Measurements from ENCODE around the gene LHCGR. TPM values are rescaled to one million over a fixed set of nuclear protein-coding genes. Genes with fewer than 3 reads are reported as not detected.

LHCGR gene
- total RNA-seq, 1 experiment from 2014 or later: not detected

GRCh38 chr2:48787580-48787979 is 32.1 kb upstream of the LHCGR start:
- H3K9me3 Mint-ChIP-seq (ENCODE audit: unreplicated experiment): no peaks in the 10 kb centered on the region
- no peak for TF ChIP-seq CTCF (IDR thresholded peaks at IDR 0.05; ENCODE audit: insufficient read depth in 1 of 2, low read depth in 1 of 2, low read length in 1 of 2, severe bottlenecking in 1 of 2, unreplicated experiment in 1 of 2)
- no peak overlapping the region for H3K4me3 Mint-ChIP-seq (ENCODE audit: unreplicated experiment)
- CTCF ChIA-PET: no interaction called here
- intact Hi-C loops (cut with micrococcal nuclease; ENCODE audit: unreplicated experiment): no loop called here
- Histone ChIP-seq H3K4me3 (ENCODE audit: low read depth, low read length) (no peak overlapping the region), H3K9me3 (0 out of 2 replicates have a peak, but pooled peaks cover 2% of the 10 kb centered on the region), H3K36me3 (ENCODE audit: control insufficient read depth, insufficient read depth, low read length) (no peaks in the 10 kb centered on the region), H3K27me3 (replicated peaks; ENCODE audit: control insufficient read depth, insufficient read depth, low read length) (no peaks in the 10 kb centered on the region), H3K4me1 (no peaks in the 10 kb centered on the region)
- no peaks in the 10 kb centered on the region for H3K4me1 Mint-ChIP-seq (ENCODE audit: low read depth, unreplicated experiment)
- no peak for DNase-seq
- POLR2A ChIA-PET: no interaction called here
- H3K27me3 Mint-ChIP-seq (ENCODE audit: insufficient read depth, unreplicated experiment): peaks cover 3% of the 10 kb centered on the region
- BruUV-seq (replicated peaks): no TSS peak
- H3K36me3 Mint-ChIP-seq (ENCODE audit: insufficient read depth, unreplicated experiment): no peaks in the 10 kb centered on the region
- H3K27ac Mint-ChIP-seq (ENCODE audit: unreplicated experiment): no peak overlapping the region

GRCh38 chr2:48781366-48781765 is 25.8 kb upstream of the LHCGR start:
- Histone ChIP-seq H3K4me3 (ENCODE audit: low read depth, low read length) (no peak overlapping the region), H3K4me1 (no peaks in the 10 kb centered on the region), H3K27me3 (replicated peaks; ENCODE audit: control insufficient read depth, insufficient read depth, low read length) (no peaks in the 10 kb centered on the region), H3K9me3 (0 out of 2 replicates have a peak, but pooled peaks cover 2% of the 10 kb centered on the region), H3K36me3 (ENCODE audit: control insufficient read depth, insufficient read depth, low read length) (no peaks in the 10 kb centered on the region)
- no peak for DNase-seq
- H3K4me1 Mint-ChIP-seq (ENCODE audit: low read depth, unreplicated experiment): no peaks in the 10 kb centered on the region
- BruUV-seq (replicated peaks): no TSS peak
- no peak overlapping the region for H3K4me3 Mint-ChIP-seq (ENCODE audit: unreplicated experiment)
- intact Hi-C loops (cut with micrococcal nuclease; ENCODE audit: unreplicated experiment): no loop called here
- TF ChIP-seq CTCF (IDR thresholded peaks at IDR 0.05; ENCODE audit: insufficient read depth in 1 of 2, low read depth in 1 of 2, low read length in 1 of 2, severe bottlenecking in 1 of 2, unreplicated experiment in 1 of 2): no peak
- H3K9me3 Mint-ChIP-seq (ENCODE audit: unreplicated experiment): no peaks in the 10 kb centered on the region
- H3K27me3 Mint-ChIP-seq (ENCODE audit: insufficient read depth, unreplicated experiment): peaks cover 3% of the 10 kb centered on the region
- CTCF ChIA-PET: no interaction called here
- POLR2A ChIA-PET: no interaction called here
- H3K27ac Mint-ChIP-seq (ENCODE audit: unreplicated experiment): no peak overlapping the region
- H3K36me3 Mint-ChIP-seq (ENCODE audit: insufficient read depth, unreplicated experiment): no peaks in the 10 kb centered on the region

- intact Hi-C loops (cut with micrococcal nuclease; ENCODE audit: unreplicated experiment): no loop called here
These were observed 23.6 kb upstream of the LHCGR start for GRCh38 chr2:48779019-48779716.

More at GRCh38 chr2:48779019-48779716, 23.6 kb upstream of the LHCGR start:
- H3K27me3 ChIP-seq (replicated peaks; ENCODE audit: control insufficient read depth, insufficient read depth, low read length): no peaks in the 10 kb centered on the region
- Mint-ChIP-seq H3K27ac (ENCODE audit: unreplicated experiment) (no peak overlapping the region), H3K27me3 (ENCODE audit: insufficient read depth, unreplicated experiment) (peaks cover 8% of the 10 kb centered on the region), H3K9me3 (ENCODE audit: unreplicated experiment) (no peaks in the 10 kb centered on the region), H3K4me1 (ENCODE audit: low read depth, unreplicated experiment) (no peaks in the 10 kb centered on the region), H3K36me3 (ENCODE audit: insufficient read depth, unreplicated experiment) (no peaks in the 10 kb centered on the region), H3K4me3 (ENCODE audit: unreplicated experiment) (no peak overlapping the region)
- POLR2A ChIA-PET: no interaction called here
- no peak overlapping the region for H3K4me3 ChIP-seq (ENCODE audit: low read depth, low read length)
- no peak for TF ChIP-seq CTCF (IDR thresholded peaks at IDR 0.05; ENCODE audit: insufficient read depth in 1 of 2, low read depth in 1 of 2, low read length in 1 of 2, severe bottlenecking in 1 of 2, unreplicated experiment in 1 of 2)
- H3K36me3 ChIP-seq (ENCODE audit: control insufficient read depth, insufficient read depth, low read length): no peaks in the 10 kb centered on the region
- no peaks in the 10 kb centered on the region for H3K9me3 ChIP-seq
- CTCF ChIA-PET: interaction anchor here (0.6 kb wide), 1 partner anchor 1391 kb away, joined by 3 read pairs; no protein-coding TSS in a partner anchor
- no peaks in the 10 kb centered on the region for H3K4me1 ChIP-seq
- DNase-seq: no peak
- no TSS peak for BruUV-seq (replicated peaks)
